COLO668 (cell line): ENCODE measurements around the gene AJM1.
A peak's percentile ranks its signal among the peaks of the same experiment; 100 is the strongest.
"Not testable (repeated sequence)": the region's sequence is repeated elsewhere in the genome, so short reads cannot be mapped to it uniquely, and the experiment has no call there.

Source experiments
- DNase-seq: peaks from one replicate; lab custom pipeline; 2025; ENCODE audit not compliant: unreplicated experiment; lab: John Stamatoyannopoulos, UW

The AJM1 gene

GRCh38 chr9:136867480-136867879 lies 25.2 kb downstream of the AJM1 start:
- no peak for DNase-seq

GRCh38 chr9:136867917-136868316 lies 25.6 kb downstream of the AJM1 start:
- DNase-seq, result no peak

GRCh38 chr9:136868644-136869043 lies 26.4 kb downstream of the AJM1 start:
- no peak for DNase-seq

GRCh38 chr9:136869611-136870010 lies 27.3 kb downstream of the AJM1 start:
- DNase-seq, result not testable (repeated sequence)

- DNase-seq, result no peak
These were observed 32.9 kb downstream of the AJM1 start for GRCh38 chr9:136875155-136875554.

- no peak for DNase-seq
These were observed 34.2 kb downstream of the AJM1 start for GRCh38 chr9:136876476-136876875.

- peak; percentile 25 for DNase-seq
These were observed 38.4 kb downstream of the AJM1 start for GRCh38 chr9:136880651-136881050.

GRCh38 chr9:136881691-136882108 lies 39.4 kb downstream of the AJM1 start:
- DNase-seq, result no peak

GRCh38 chr9:136882109-136882946 lies 40.0 kb downstream of the AJM1 start:
- DNase-seq, result peak; percentile 80

- DNase-seq, result not testable (repeated sequence)
These were observed 40.6 kb downstream of the AJM1 start for GRCh38 chr9:136882947-136883283.

GRCh38 chr9:136883670-136884069 lies 41.4 kb downstream of the AJM1 start:
- DNase-seq, result not testable (repeated sequence)

GRCh38 chr9:136885950-136886578 lies 43.8 kb downstream of the AJM1 start, which contains the start of gene TRAF2:
Gene TRAF2 (plus strand): TSS chr9:136886516. CDS start chr9:136898741, 12,225 bp downstream.
- peak; percentile 98 for DNase-seq

GRCh38 chr9:136886610-136887597 lies 44.6 kb downstream of the AJM1 start:
- peak; percentile 83 for DNase-seq

- DNase-seq, result no peak
These were observed 46.2 kb downstream of the AJM1 start for GRCh38 chr9:136888454-136888853.

GRCh38 chr9:136889858-136890257 lies 47.6 kb downstream of the AJM1 start:
- DNase-seq, result no peak

- DNase-seq, result no peak
These were observed 48.4 kb downstream of the AJM1 start for GRCh38 chr9:136890661-136891060.
